ENCODE results near the gene ZNF598. TPM values are rescaled to one million over a fixed set of nuclear protein-coding genes. Genes with fewer than 3 reads are reported as not detected.

Gene ZNF598
- total and polyA plus RNA-seq, 2 of the 13 experiments (the other 11 are each of a cell fraction or from before 2014, with no cell fraction given): 13.5 to 14.2 TPM

DNA sequence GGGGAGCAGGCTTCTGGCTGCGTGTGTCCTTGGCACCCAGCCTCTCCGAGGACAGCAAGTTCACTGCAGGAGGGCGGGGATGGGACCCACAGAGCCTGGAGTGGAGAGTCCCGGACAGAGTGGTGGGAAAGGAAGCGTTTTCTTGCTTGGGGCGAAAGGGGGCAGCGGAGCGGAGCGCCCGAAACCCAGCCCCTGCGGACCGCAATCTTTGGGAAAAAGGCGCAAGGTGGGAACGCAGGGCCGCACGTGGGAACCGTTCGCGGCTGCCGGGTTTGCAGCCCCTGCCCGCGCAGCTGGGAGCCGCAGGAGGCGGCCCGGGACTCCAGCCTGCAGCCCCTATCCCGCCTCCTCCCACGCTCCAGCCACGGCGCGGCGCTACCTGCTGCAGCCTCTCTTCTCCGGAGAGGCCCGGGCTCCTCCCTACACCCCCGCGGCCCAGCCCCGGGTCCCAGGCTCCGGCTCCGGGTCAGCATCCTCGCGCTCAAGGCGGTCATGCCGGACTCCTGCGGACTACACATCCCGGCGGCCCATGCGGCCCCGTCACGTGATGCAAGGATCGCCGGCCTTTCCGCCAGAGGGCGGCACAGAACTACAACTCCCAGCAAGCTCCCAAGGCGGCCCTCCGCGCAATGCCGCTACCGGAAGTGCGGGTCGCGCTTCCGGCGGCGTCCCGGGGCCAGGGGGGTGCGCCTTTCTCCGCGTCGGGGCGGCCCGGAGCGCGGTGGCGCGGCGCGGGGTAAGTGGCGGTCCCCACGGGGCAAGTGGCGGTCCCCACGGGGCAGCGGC lies 37.9 kb upstream of the ZNF598 start, which contains the start of the genes NTHL1 and TSC2:
NTHL1 (minus strand) TSS at position 505 of the 786 bp plus-strand sequence; CDS start at position 494, 11 bp downstream.
TSC2 (plus strand) TSS at position 656 of the 786 bp plus-strand sequence. CDS start 631 bp downstream, outside the sequence.
- FAIRE-seq: peak; percentile 67
- DNase-seq (ENCODE audit: low spot score): peak; percentile 93
- H3K36me3 ChIP-seq (replicated peaks in 1 of 2; ENCODE audit: control insufficient read depth in 1 of 2, insufficient read depth in 2 of 2, low read length in 2 of 2): peaks cover 1 to 8% of the 10 kb centered on the region in 2 experiments; a peak in 3 of 5 replicates
- H3K27ac ChIP-seq (ENCODE audit: extremely low read length, insufficient read depth, low read length): peak within 1 kb of the TSS; percentile 63
- ATAC-seq: peak; percentile 91
- no TSS peak for BruUV-seq (replicated peaks)
- no peaks in the 10 kb centered on the region for H4K20me1 ChIP-seq (ENCODE audit: insufficient read depth, low read length)
- peak within 1 kb of the TSS; percentile 86 to 95 (median 90) for H3K4me3 ChIP-seq (replicated peaks in 1 of 3; ENCODE audit: insufficient read depth in 1 of 3, low read depth in 2 of 3, low read length in 3 of 3)
- ChIA-PET CTCF (ENCODE audit: low intra/inter-chr PET ratio, low total read pairs) (interaction anchor here (1.4 kb wide), 1 partner anchor 24 kb away, joined by 7 read pairs; no protein-coding TSS in a partner anchor), POLR2A (interaction anchor here (0.8 to 3.3 kb wide), 16 partner anchors 8 to 108 kb away, joined by 3 to 67 read pairs (median 6); partner anchors contain the start of genes RPS2 and TRAF7)
- H3K9me3 ChIP-seq (ENCODE audit: low read length): no peaks in the 10 kb centered on the region
- in situ Hi-C loops (cut with HindIII; ENCODE audit: extremely low pct_ligation_motif_present, low pct_unique_long_range_greater_than_20kb): no loop called here
- H3K9ac ChIP-seq (ENCODE audit: insufficient read depth, low read depth, low read length): peak within 1 kb of the TSS; percentile 84
- peak within 1 kb of the TSS; percentile 99 for H3K4me2 ChIP-seq (ENCODE audit: low read depth, low read length)
- peaks cover 19% of the 10 kb centered on the region for H3K79me2 ChIP-seq (ENCODE audit: insufficient read depth, low read length)
- peaks cover 25% of the 10 kb centered on the region for H3K4me1 ChIP-seq (ENCODE audit: insufficient read depth, low read length)
- intact Hi-C loops (cut with micrococcal nuclease; ENCODE audit: unreplicated experiment): no loop called here
- peaks cover 0 to 2% of the 10 kb centered on the region in 2 experiments; a peak in 1 of 5 replicates for H3K27me3 ChIP-seq (ENCODE audit: control insufficient read depth in 1 of 2, insufficient read depth in 2 of 2, low read length in 2 of 2)
- H2AFZ ChIP-seq (ENCODE audit: low read length): no peak within 1 kb of the TSS
- 1% methylated on average over 29 of the region's 81 CpGs for WGBS (ENCODE audit: low lambda C conversion rate)
- 0 out of 2 replicates have a peak, but pooled peaks have one; percentile 8 for TF ChIP-seq RFX3 (CRISPR knock-in tag; IDR thresholded peaks at IDR 0.05)
- TF ChIP-seq KDM4B (CRISPR knock-in tag; IDR thresholded peaks at IDR 0.05): 0 out of 2 replicates have a peak, but pooled peaks have one; percentile 25
- no peak; the same call in 1 of the 2 replicates for TF ChIP-seq ZNF878 (CRISPR knock-in tag; IDR thresholded peaks at IDR 0.05)
- TF ChIP-seq KLF9 (CRISPR knock-in tag; IDR thresholded peaks at IDR 0.05; ENCODE audit: low read depth): no peak
- TF ChIP-seq CENPT (CRISPR knock-in tag; IDR thresholded peaks at IDR 0.05; ENCODE audit: low read depth): no peak
- peak; percentile 48; the same call in 1 of the 2 replicates for TF ChIP-seq ZNF501 (CRISPR knock-in tag; IDR thresholded peaks at IDR 0.05)
- TF ChIP-seq, protein P1, sequence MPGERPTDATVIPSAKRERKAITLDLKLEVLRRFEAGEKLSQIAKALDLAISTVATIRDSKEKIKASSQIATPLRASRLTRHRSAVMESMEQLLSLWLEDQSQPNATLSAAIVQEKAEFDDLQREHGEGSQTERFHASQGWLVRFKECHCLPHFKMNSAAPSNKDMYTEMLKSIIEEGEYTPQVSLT (CRISPR knock-in tag; IDR thresholded peaks at IDR 0.05; ENCODE audit: borderline replicate concordance, low read depth): 0 out of 2 replicates have a peak, but pooled peaks have one; percentile 42
- TF ChIP-seq SOX5 (CRISPR knock-in tag; IDR thresholded peaks at IDR 0.05; ENCODE audit: borderline replicate concordance): peak; percentile 35; the same call in 1 of the 2 replicates
- no peak for TF ChIP-seq REL (CRISPR knock-in tag; conservative IDR thresholded peaks at IDR 0.05)
- TF ChIP-seq, protein P2, sequence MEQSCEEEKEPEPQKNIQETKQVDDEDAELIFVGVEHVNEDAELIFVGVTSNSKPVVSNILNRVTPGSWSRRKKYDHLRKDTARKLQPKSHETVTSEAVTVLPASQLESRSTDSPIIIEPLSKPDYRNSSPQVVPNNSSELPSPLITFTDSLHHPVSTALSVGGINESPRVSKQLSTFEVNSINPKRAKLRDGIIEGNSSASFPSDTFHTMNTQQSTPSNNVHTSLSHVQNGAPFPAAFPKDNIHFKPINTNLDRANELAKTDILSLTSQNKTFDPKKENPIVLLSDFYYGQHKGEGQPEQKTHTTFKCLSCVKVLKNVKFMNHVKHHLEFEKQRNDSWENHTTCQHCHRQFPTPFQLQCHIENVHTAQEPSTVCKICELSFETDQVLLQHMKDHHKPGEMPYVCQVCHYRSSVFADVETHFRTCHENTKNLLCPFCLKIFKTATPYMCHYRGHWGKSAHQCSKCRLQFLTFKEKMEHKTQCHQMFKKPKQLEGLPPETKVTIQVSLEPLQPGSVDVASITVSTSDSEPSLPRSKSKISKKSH (CRISPR knock-in tag; IDR thresholded peaks at IDR 0.05; ENCODE audit: borderline replicate concordance): peak; percentile 48; the same call in 1 of the 2 replicates
- TF ChIP-seq ERF (CRISPR knock-in tag; IDR thresholded peaks at IDR 0.05): peak; percentile 83
- TF ChIP-seq ZNF607 (CRISPR knock-in tag; IDR thresholded peaks at IDR 0.05; ENCODE audit: borderline replicate concordance): peak; percentile 48; the same call in 1 of the 2 replicates
- peak; percentile 3; the same call in 1 of the 2 replicates for TF ChIP-seq STAG1 (CRISPR knock-in tag; IDR thresholded peaks at IDR 0.05)
- TF ChIP-seq YEATS2 (CRISPR knock-in tag; IDR thresholded peaks at IDR 0.05; ENCODE audit: borderline replicate concordance): peak; percentile 81; the same call in 1 of the 2 replicates
- no peak for TF ChIP-seq TCF7L2 (IDR thresholded peaks at IDR 0.05; ENCODE audit: low read depth, low read length)
- no peak for TF ChIP-seq MAFK (conservative IDR thresholded peaks at IDR 0.05 in 1 of 2, IDR thresholded peaks at IDR 0.05 in 1 of 2; ENCODE audit: low read length in 2 of 2)
- TF ChIP-seq, protein P3, sequence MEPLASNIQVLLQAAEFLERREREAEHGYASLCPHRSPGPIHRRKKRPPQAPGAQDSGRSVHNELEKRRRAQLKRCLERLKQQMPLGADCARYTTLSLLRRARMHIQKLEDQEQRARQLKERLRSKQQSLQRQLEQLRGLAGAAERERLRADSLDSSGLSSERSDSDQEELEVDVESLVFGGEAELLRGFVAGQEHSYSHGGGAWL (CRISPR knock-in tag; IDR thresholded peaks at IDR 0.05): no peak; the same call in 1 of the 2 replicates
- TF ChIP-seq ZNF331 (CRISPR knock-in tag; IDR thresholded peaks at IDR 0.05): no peak; the same call in 1 of the 2 replicates
- TF ChIP-seq RAD51 (IDR thresholded peaks at IDR 0.05; ENCODE audit: borderline replicate concordance): peak; percentile 96
- 0 out of 2 replicates have a peak, but pooled peaks have one; percentile 45 for TF ChIP-seq RCOR2 (CRISPR knock-in tag; IDR thresholded peaks at IDR 0.05)

Data from HepG2 (cell line).